Mesodermal cell (in vitro differentiated cells): ENCODE measurements around the gene TIMM44.

Experiments
- H3K27ac ChIP-seq: 2 replicates; pipeline ENCODE4 v1.7.0; 2013; ENCODE audit warnings: mild to moderate bottlenecking, low read depth, low read length, moderate library complexity; ENCODE audit not compliant: severe bottlenecking
- H3K36me3 ChIP-seq: 2 replicates; pipeline ENCODE4 v1.7.1; 2013; ENCODE audit warnings: mild to moderate bottlenecking, low read length, moderate library complexity; ENCODE audit not compliant: control insufficient read depth, insufficient read depth
- H3K4me1 ChIP-seq: one replicate; pipeline ENCODE4 v1.7.1; 2013; ENCODE audit warnings: mild to moderate bottlenecking, low read length; ENCODE audit not compliant: insufficient read depth, control insufficient read depth, poor library complexity, severe bottlenecking
- H3K4me3 ChIP-seq: 2 replicates; pipeline ENCODE4 v1.7.0; 2013; ENCODE audit warnings: low read length, control low read depth, mild to moderate bottlenecking; ENCODE audit not compliant: insufficient read depth, poor library complexity, severe bottlenecking; ENCODE audit errors: extremely low read depth
- H3K9me3 ChIP-seq: 2 replicates; pipeline ENCODE4 v1.7.1; 2013; ENCODE audit warnings: mild to moderate bottlenecking, low read length, moderate library complexity; ENCODE audit not compliant: control insufficient read depth
- WGBS, 2 experiments: methylation state at CpG; one replicate each; pipeline ENCODE4 v1.1.5; 2013; ENCODE audit warnings: missing lambda C conversion rate in 2 of 2; ENCODE audit not compliant: insufficient coverage in 2 of 2; 5-methylcytosine and 5-hydroxymethylcytosine counted together

TIMM44 gene

GRCh38 chr19:7881910-7882309 is 61.6 kb downstream of the TIMM44 start:
- 93 to 96% methylated on average over 3 of the region's 3 CpGs for WGBS, 2 experiments

DNA sequence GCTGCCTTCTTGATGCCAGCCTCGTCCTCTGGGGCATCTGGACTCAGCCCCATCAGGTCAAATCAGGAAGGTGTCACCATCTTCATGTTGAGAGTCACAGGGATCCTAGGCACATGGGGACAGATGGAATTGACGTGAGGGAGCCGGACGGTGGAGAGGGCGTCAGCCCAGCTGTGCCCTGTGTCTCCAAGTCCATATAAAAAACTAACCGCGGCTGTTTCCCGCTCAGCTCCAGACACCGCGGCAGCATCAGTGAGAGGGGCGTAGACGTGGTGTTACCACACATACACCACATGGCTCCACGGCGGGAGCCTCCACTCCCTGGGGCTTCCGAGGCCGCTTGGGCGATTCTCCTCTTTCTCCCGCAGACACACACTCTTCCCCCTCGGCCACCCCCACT is 63.6 kb downstream of the TIMM44 start:
- Histone ChIP-seq H3K4me3 (no peak overlapping the region), H3K36me3 (no peaks in the 10 kb centered on the region), H3K4me1 (no peaks in the 10 kb centered on the region), H3K27ac (no peak overlapping the region), H3K9me3 (no peaks in the 10 kb centered on the region)
- 89 to 92% methylated on average over 6 to 12 of the region's 19 CpGs for WGBS, 2 experiments

More at GRCh38 chr19:7881910-7882309, 61.6 kb downstream of the TIMM44 start:
- no peak overlapping the region for H3K4me3 ChIP-seq
- H3K4me1 ChIP-seq, result no peaks in the 10 kb centered on the region
- H3K36me3 ChIP-seq, result no peaks in the 10 kb centered on the region
- H3K9me3 ChIP-seq, result no peaks in the 10 kb centered on the region
- H3K27ac ChIP-seq, result no peak overlapping the region

DNA sequence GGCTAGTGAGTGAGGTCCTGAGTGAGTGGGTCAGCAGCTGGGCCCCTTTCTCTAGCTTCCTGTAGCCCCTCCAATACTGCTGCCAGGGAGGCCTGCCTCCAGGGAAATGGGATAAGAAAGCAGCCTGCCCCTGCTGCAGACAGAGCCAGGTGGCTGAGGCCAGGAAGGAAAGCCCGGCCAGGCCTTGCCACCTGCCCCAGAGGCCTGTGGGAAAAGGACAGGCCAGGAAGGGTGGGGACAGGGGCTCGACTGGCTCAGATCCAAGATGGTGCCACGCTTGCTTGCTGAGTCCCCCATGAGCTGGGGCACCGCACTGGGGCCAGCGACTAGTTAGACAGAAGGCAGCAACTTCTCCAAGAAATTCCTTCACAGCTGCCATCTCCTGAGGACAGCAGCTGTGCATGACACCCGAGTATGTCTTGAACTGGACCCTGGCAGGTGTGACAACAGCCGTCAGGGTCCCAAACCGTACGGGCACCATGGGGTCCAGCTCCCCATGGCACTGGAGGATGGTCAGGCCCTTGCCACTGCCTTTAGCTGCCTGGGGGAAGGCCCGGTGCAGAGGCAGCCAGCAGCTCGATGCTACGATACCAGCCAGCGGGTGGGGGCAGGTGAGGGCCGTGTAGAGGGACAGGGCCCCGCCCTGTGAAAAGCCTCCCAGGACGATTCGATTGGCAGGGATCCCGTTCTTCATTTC is 64.2 kb downstream of the TIMM44 start:
- WGBS, 2 experiments, result 89 to 94% methylated on average over 15 to 17 of the region's 18 CpGs
- no peak overlapping the region for H3K27ac ChIP-seq
- H3K36me3 ChIP-seq, result no peaks in the 10 kb centered on the region
- no peak overlapping the region for H3K4me3 ChIP-seq
- H3K9me3 ChIP-seq, result no peaks in the 10 kb centered on the region
- H3K4me1 ChIP-seq, result no peaks in the 10 kb centered on the region

DNA sequence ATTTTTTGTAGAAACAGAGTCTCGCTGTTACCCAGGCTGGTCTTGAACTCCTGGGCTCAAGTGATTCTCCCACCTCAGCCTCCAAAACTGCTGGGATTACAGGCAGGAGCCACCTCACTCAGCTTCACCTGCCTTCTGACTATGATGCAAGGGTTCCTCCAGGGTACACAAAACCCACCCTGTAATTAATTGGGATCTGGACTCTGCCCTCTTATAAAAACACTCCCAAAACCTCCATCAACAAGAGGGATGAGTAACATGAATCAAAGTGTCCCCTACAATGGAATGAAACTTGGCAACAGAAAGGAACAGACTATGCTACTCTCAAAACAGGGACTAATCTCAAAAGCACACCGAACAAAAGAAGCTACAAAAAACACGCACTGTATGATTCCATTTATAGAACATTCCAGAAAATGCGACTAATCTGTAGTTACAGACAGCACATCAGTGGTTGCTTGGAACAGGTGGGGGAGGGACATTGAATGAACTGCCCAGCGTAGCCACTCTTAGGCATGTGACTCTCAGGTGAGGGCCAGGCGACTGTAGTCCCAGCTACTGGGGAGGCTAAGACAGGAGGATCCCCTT is 66.1 kb downstream of the TIMM44 start:
- no peak overlapping the region for H3K4me3 ChIP-seq
- no peaks in the 10 kb centered on the region for H3K36me3 ChIP-seq
- no peak overlapping the region for H3K27ac ChIP-seq
- H3K4me1 ChIP-seq, result peaks cover 3% of the 10 kb centered on the region
- WGBS, 2 experiments, result 84 to 88% methylated on average over 3 to 5 of the region's 6 CpGs
- H3K9me3 ChIP-seq, result no peaks in the 10 kb centered on the region
